OCI-LY3 (cell line): Measurements from ENCODE around the gene M6PR.

ENCODE experiments used
- H2AFZ ChIP-seq: fragments of 200-600, 300-600 bp; shearing (Covaris generic); 2 replicates; pipeline ENCODE4 v1.6.0; 2014; ENCODE audit warnings: antibody characterized with exemption, low read depth, low read length
- H3K27ac ChIP-seq: fragments of 200-600, 300-600 bp; sonication (generic); 2 replicates; pipeline ENCODE4 v1.5.1; 2014; ENCODE audit warnings: mild to moderate bottlenecking, low read length, moderate library complexity, mixed read lengths
- H3K27me3 ChIP-seq: fragments of 200-600, 300-600 bp; sonication (generic); 2 replicates; pipeline ENCODE4 v1.6.1; 2014; ENCODE audit warnings: low read depth, low read length, mixed read lengths
- H3K36me3 ChIP-seq: fragments of 200-600, 300-600 bp; sonication (generic); replicated peaks from 2 replicates; pipeline ENCODE3; 2014; ENCODE audit warnings: low read depth, low read length, mixed read lengths
- H3K4me1 ChIP-seq: fragments of 300-600, 200-600 bp; sonication (generic); 2 replicates; pipeline ENCODE4 v1.6.1; 2014; ENCODE audit warnings: low read length, mixed read lengths
- H3K4me2 ChIP-seq: fragments of 200-600, 300-600 bp; sonication (generic); 2 replicates; pipeline ENCODE4 v1.6.1; 2014; ENCODE audit warnings: low read length, mixed read lengths
- H3K4me3 ChIP-seq: fragments of 300-600, 200-600 bp; sonication (generic); 2 replicates; pipeline ENCODE4 v1.5.1; 2014; ENCODE audit warnings: antibody characterized with exemption, mild to moderate bottlenecking, low read length, moderate library complexity
- H3K79me2 ChIP-seq: fragments of 300-600, 200-600 bp; shearing (Covaris generic); 2 replicates; pipeline ENCODE4 v1.6.1; 2014; ENCODE audit warnings: mild to moderate bottlenecking, low read length, mixed read lengths
- H3K9ac ChIP-seq: fragments of 300-600, 200-600 bp; shearing (Covaris generic); 2 replicates; pipeline ENCODE4 v1.6.0; 2014; ENCODE audit warnings: mild to moderate bottlenecking, low read length, moderate library complexity
- H3K9me3 ChIP-seq: fragments of 200-600, 300-600 bp; shearing (Covaris generic); 2 replicates; pipeline ENCODE4 v1.6.1; 2014; ENCODE audit warnings: low read length, mixed read lengths; ENCODE audit not compliant: insufficient read depth
- H4K20me1 ChIP-seq: fragments of 200-600, 300-600 bp; sonication (generic); 2 replicates; pipeline ENCODE4 v1.6.1; 2016; ENCODE audit warnings: low read length, mixed read lengths; ENCODE audit not compliant: insufficient read depth
- CTCF ChIP-seq: fragments of 200-600, 300-600 bp; sonication (generic); IDR thresholded peaks from 2 replicates; pipeline ENCODE4 v1.5.1; 2014; ENCODE audit warnings: antibody characterized with exemption, low read length, low read depth
- EZH2phosphoT487 ChIP-seq: fragments of 200-600 bp; shearing (Covaris generic); IDR thresholded peaks from 2 replicates; pipeline ENCODE4 v1.6.1; 2018; ENCODE audit warnings: antibody characterized with exemption, mixed run types, low read depth

The M6PR gene

GRCh38 chr12:8987163-8987562, 37.7 kb upstream of the M6PR start:
- TF ChIP-seq EZH2phosphoT487 (no peak), CTCF (no peak)
- H3K4me2 ChIP-seq, result peak overlapping the region; percentile 38

GRCh38 chr12:8985213-8985754, 35.8 kb upstream of the M6PR start:
- Histone ChIP-seq H3K27me3 (no peaks in the 10 kb centered on the region), H3K9me3 (0 out of 2 replicates have a peak, but pooled peaks cover 2% of the 10 kb centered on the region), H3K27ac (no peak overlapping the region), H3K4me2 (0 out of 2 replicates have a peak overlapping the region, but pooled peaks have one; percentile 7), H2AFZ (no peak overlapping the region), H3K4me1 (peaks cover 50% of the 10 kb centered on the region), H3K9ac (no peak overlapping the region), H3K79me2 (no peaks in the 10 kb centered on the region), H4K20me1 (no peaks in the 10 kb centered on the region), H3K4me3 (no peak overlapping the region), H3K36me3 (peaks cover 2% of the 10 kb centered on the region)
- TF ChIP-seq CTCF, result no peak
- TF ChIP-seq EZH2phosphoT487, result no peak

More at GRCh38 chr12:8987163-8987562, 37.7 kb upstream of the M6PR start:
- H3K9ac ChIP-seq, result no peak overlapping the region
- H3K4me1 ChIP-seq, result peaks cover 61% of the 10 kb centered on the region
- no peak overlapping the region for H2AFZ ChIP-seq
- H3K79me2 ChIP-seq, result no peaks in the 10 kb centered on the region
- no peaks in the 10 kb centered on the region for H4K20me1 ChIP-seq
- no peaks in the 10 kb centered on the region for H3K9me3 ChIP-seq
- H3K27ac ChIP-seq, result peak overlapping the region; percentile 28; the same call in 1 of the 2 replicates
- H3K36me3 ChIP-seq, result no peaks in the 10 kb centered on the region
- H3K27me3 ChIP-seq, result no peaks in the 10 kb centered on the region
- H3K4me3 ChIP-seq, result no peak overlapping the region

- Histone ChIP-seq H3K4me3 (no peak overlapping the region), H3K4me2 (no peak overlapping the region), H3K27ac (no peak overlapping the region), H3K27me3 (no peaks in the 10 kb centered on the region), H2AFZ (no peak overlapping the region), H4K20me1 (no peaks in the 10 kb centered on the region), H3K79me2 (no peaks in the 10 kb centered on the region), H3K9ac (no peak overlapping the region), H3K36me3 (peaks cover 7% of the 10 kb centered on the region), H3K4me1 (peaks cover 3% of the 10 kb centered on the region), H3K9me3 (peaks cover 12% of the 10 kb centered on the region; the same call in 1 of the 2 replicates)
- no peak for TF ChIP-seq EZH2phosphoT487
- no peak for TF ChIP-seq CTCF
Observed at GRCh38 chr12:8980137-8980536, 30.7 kb upstream of the M6PR start.

GRCh38 chr12:8970432-8970831, 21.0 kb upstream of the M6PR start:
- Histone ChIP-seq H4K20me1 (no peaks in the 10 kb centered on the region), H3K36me3 (peaks cover 4% of the 10 kb centered on the region), H3K9me3 (peaks cover 14% of the 10 kb centered on the region; the same call in 1 of the 2 replicates), H2AFZ (no peak overlapping the region), H3K4me2 (no peak overlapping the region), H3K4me3 (no peak overlapping the region), H3K79me2 (no peaks in the 10 kb centered on the region), H3K9ac (no peak overlapping the region), H3K27ac (no peak overlapping the region), H3K27me3 (no peaks in the 10 kb centered on the region), H3K4me1 (no peaks in the 10 kb centered on the region)
- no peak for TF ChIP-seq CTCF
- no peak for TF ChIP-seq EZH2phosphoT487
